ENCODE results near the gene POLR2M. TPM values are rescaled to one million over a fixed set of nuclear protein-coding genes. Genes with fewer than 3 reads are reported as not detected.

POLR2M gene
- total RNA-seq, 2 donors from 2014 or later, result 14.5 to 22.6 TPM

- Histone ChIP-seq H3K4me1 (peaks cover 6% of the 10 kb centered on the region), H3K4me3 (no peak overlapping the region), H3K9me3 (no peaks in the 10 kb centered on the region), H3K36me3 (replicated peaks in 1 of 2; ENCODE audit: insufficient read depth in 1 of 2, low read depth in 2 of 2) (peaks cover 0 to 11% of the 10 kb centered on the region in 2 donors), H3K27me3 (no peaks in the 10 kb centered on the region), H3K27ac (no peak overlapping the region)
- ATAC-seq (peak; percentile 63), DNase-seq (peak in 3 of 4 donors; percentile 16 to 25 (median 18))
- TF ChIP-seq POLR2A (IDR thresholded peaks at IDR 0.05) (no peak), CTCF (IDR thresholded peaks at IDR 0.05) (no peak)
- WGBS, 2 donors, result 24 to 40% methylated on average over 2 of the region's 2 CpGs
- intact Hi-C loops (cut with DNase I), result no loop called here
Observed at GRCh38 chr15:57718309-57718708, 11.8 kb downstream of the POLR2M start.

DNA sequence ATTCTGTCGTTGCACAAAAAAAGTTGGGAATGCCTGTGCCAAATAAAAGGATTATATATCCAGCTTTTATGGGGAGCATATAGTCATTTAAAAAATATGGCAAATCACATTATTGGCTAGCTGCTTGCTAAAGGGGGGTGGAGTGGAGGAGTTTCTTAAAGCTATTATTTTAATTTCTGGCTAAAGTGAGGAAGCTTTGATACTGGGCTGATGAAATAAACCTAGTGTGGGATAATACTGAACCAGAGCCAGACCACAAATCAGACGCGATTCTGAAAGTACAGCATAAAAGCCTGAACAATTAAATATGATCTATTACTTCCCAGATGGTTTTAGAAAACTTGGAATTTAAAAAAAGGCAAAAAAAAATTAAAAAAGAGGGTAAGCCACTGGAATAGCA lies 14.4 kb downstream of the POLR2M start:
- 83 to 87% methylated on average over 3 of the region's 3 CpGs for WGBS, 2 donors
- H3K4me3 ChIP-seq, result no peak overlapping the region
- H3K9me3 ChIP-seq, result no peaks in the 10 kb centered on the region
- no peak overlapping the region for H3K27ac ChIP-seq
- no peak for DNase-seq
- TF ChIP-seq POLR2A (IDR thresholded peaks at IDR 0.05) (no peak), CTCF (IDR thresholded peaks at IDR 0.05) (no peak)
- H3K27me3 ChIP-seq, result no peaks in the 10 kb centered on the region
- peaks cover 6% of the 10 kb centered on the region for H3K4me1 ChIP-seq
- intact Hi-C loops (cut with DNase I), result no loop called here
- peaks cover 0 to 4% of the 10 kb centered on the region in 2 donors for H3K36me3 ChIP-seq (replicated peaks in 1 of 2; ENCODE audit: insufficient read depth in 1 of 2, low read depth in 2 of 2)
- no peak for ATAC-seq

DNA sequence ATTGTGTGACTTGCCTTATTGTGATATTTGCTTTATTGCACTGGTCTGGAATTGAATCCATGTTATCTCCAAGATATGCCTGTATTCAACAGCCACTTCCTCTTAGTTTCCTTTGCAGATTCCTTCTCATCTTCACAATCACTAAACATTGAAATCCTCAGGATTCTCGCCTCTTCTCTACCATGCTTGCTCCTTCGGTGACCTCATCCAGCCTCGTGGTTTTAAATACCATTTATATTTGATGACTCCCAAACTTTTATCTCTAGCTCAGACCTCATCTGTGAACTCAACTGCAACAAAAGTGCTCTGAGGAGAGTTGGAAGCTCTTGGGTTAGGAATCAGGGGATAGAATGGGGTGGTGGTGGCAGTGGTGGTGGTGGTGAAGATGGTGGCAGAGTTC lies 19.9 kb downstream of the POLR2M start:
- no peaks in the 10 kb centered on the region for H3K4me1 ChIP-seq
- no peak for TF ChIP-seq CTCF (IDR thresholded peaks at IDR 0.05)
- no peak for TF ChIP-seq POLR2A (IDR thresholded peaks at IDR 0.05)
- no peaks in the 10 kb centered on the region for H3K27me3 ChIP-seq
- H3K36me3 ChIP-seq (replicated peaks in 1 of 2; ENCODE audit: insufficient read depth in 1 of 2, low read depth in 2 of 2), result no peaks in the 10 kb centered on the region
- no peak overlapping the region for H3K27ac ChIP-seq
- WGBS, 2 donors, result 88 to 92% methylated on average over 3 of the region's 3 CpGs
- H3K9me3 ChIP-seq, result no peaks in the 10 kb centered on the region
- DNase-seq (no peak), ATAC-seq (no peak)
- no peak overlapping the region for H3K4me3 ChIP-seq
- intact Hi-C loops (cut with DNase I), result no loop called here

GRCh38 chr15:57727031-57727430 lies 20.5 kb downstream of the POLR2M start:
- no peak for TF ChIP-seq POLR2A (IDR thresholded peaks at IDR 0.05)
- TF ChIP-seq CTCF (IDR thresholded peaks at IDR 0.05), result no peak
- ATAC-seq, result no peak
- no peak overlapping the region for H3K27ac ChIP-seq
- no peaks in the 10 kb centered on the region for H3K27me3 ChIP-seq
- no peak overlapping the region for H3K4me3 ChIP-seq
- WGBS, 2 donors, result 95 to 97% methylated on average over 6 of the region's 6 CpGs
- no peaks in the 10 kb centered on the region for H3K36me3 ChIP-seq (replicated peaks in 1 of 2; ENCODE audit: insufficient read depth in 1 of 2, low read depth in 2 of 2)
- no peak for DNase-seq
- no peaks in the 10 kb centered on the region for H3K9me3 ChIP-seq
- no peaks in the 10 kb centered on the region for H3K4me1 ChIP-seq
- intact Hi-C loops (cut with DNase I), result no loop called here

- no peak for TF ChIP-seq POLR2A (IDR thresholded peaks at IDR 0.05)
- TF ChIP-seq CTCF (IDR thresholded peaks at IDR 0.05), result no peak
Observed at GRCh38 chr15:57728436-57728835, 21.9 kb downstream of the POLR2M start.

More at GRCh38 chr15:57728436-57728835, 21.9 kb downstream of the POLR2M start:
- H3K27me3 ChIP-seq, result no peaks in the 10 kb centered on the region
- H3K27ac ChIP-seq, result no peak overlapping the region
- no peak for DNase-seq
- 93 to 95% methylated on average over 8 of the region's 8 CpGs for WGBS, 2 donors
- H3K9me3 ChIP-seq, result no peaks in the 10 kb centered on the region
- intact Hi-C loops (cut with DNase I), result no loop called here
- peaks cover 4% of the 10 kb centered on the region for H3K4me1 ChIP-seq
- no peak overlapping the region for H3K4me3 ChIP-seq
- no peaks in the 10 kb centered on the region for H3K36me3 ChIP-seq (replicated peaks in 1 of 2; ENCODE audit: insufficient read depth in 1 of 2, low read depth in 2 of 2)
- ATAC-seq, result no peak
